WI38 (cell line): ENCODE measurements around the gene GPRASP1.

Source experiments
- H3K4me3 ChIP-seq: 2 replicates; pipeline ENCODE4 v1.5.1; 2011; ENCODE audit warnings: low read depth, mild to moderate bottlenecking, control low read depth, low read length
- CTCF ChIP-seq: IDR thresholded peaks from 2 replicates; pipeline ENCODE4 v1.5.1; 2012; ENCODE audit warnings: low read depth, mild to moderate bottlenecking, control low read depth, low read length

GPRASP1 gene

DNA sequence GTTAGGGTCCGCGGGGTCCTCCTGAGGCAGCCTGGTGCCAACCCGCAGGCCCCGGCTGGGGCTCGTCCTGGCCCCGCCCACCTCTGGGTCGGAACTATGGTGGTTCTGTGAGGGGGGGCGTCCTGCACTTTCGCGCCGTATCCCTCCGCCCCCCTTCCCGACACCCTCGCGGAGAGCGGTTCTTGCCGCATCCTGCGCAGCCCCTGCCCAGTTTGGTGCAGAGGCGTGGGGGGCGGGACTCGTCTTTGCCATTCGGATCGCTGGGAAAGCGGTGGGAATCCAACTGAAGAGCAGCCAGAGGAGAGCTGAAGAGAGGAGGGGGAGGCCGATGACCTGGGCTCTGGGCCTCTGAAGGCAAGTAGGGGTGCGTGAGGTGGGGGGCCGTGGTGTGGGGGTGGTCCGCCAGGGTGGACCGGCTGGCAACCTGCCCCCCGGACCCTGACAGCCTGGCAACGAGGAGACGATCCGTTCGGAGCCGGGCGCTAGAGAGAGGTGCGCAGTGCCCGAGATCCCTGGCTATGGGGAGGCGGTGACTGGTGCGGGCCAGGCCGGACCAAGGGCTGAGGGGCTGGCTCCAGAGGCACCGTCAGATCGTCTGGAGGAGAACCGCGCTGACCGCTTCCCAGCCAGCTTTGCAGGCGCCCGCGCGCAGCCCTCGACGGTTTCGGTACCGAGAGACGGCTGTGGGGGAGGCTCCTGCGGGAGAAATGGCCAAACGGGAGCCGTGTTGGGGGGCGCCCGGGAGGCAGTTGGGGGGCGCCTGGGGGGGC lies at the start of gene GPRASP1:
Gene GPRASP1 (plus strand): TSS at position 242 of the 770 bp plus-strand sequence. CDS start 2,431 bp downstream, outside the sequence.
- H3K4me3 ChIP-seq, result peak within 1 kb of the TSS; percentile 61
- TF ChIP-seq CTCF, result no peak

GRCh38 chrX:102604327-102604726 lies 47.0 kb upstream of the GPRASP1 start:
- no peak overlapping the region for H3K4me3 ChIP-seq
- no peak for TF ChIP-seq CTCF

GRCh38 chrX:102606115-102606514 lies 45.2 kb upstream of the GPRASP1 start:
- no peak overlapping the region for H3K4me3 ChIP-seq
- no peak for TF ChIP-seq CTCF

DNA sequence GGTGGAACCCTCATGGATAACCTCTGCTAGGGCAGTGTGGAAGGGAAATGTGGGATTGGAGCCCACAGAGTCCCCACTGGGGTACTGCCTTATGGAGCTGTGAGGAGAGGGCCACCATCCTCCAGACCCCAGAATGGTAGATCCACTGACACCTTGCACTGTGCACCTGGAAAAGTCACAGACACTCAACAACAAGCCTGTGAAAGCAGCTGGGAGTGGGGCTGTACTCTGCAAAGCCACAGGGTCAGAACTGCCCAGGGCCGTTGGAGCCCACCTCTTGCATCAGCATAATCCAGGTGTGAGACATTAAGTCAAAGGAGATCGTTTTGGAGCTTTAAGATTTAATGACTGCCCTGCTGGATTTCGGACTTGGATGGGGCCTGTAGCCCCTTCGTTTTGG lies 40.4 kb upstream of the GPRASP1 start:
- H3K4me3 ChIP-seq, result no peak overlapping the region
- no peak for TF ChIP-seq CTCF

- TF ChIP-seq CTCF, result no peak
- H3K4me3 ChIP-seq, result no peak overlapping the region
These were observed 27.2 kb upstream of the GPRASP1 start for GRCh38 chrX:102624105-102624504.

- TF ChIP-seq CTCF, result no peak
These were observed 23.6 kb upstream of the GPRASP1 start for GRCh38 chrX:102627640-102628039.

DNA sequence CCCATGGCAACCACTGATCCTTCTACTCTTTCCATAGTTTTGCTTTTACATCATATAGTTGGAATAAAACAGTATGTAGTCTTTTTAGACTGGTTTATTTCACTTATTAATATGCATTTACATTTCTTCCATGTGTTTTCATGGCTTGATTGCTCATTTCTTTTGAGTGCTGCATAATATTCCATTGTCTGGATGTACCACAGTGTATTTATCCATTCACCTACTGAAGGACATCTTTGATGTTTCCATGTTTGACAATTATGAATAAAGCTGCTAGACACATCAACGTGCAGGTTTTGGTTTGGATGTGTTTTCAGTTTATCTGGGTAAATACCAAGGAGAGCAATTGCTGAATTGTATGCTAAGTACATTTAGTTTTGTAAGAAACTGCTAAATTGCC lies 13.7 kb upstream of the GPRASP1 start:
- TF ChIP-seq CTCF, result no peak
- no peak overlapping the region for H3K4me3 ChIP-seq

More at GRCh38 chrX:102627640-102628039, 23.6 kb upstream of the GPRASP1 start:
- H3K4me3 ChIP-seq, result no peak overlapping the region
